Tibial artery (tissue), 4 donors: Measurements from ENCODE around the gene LCOR.

Source experiments
- DNase-seq, 2 donors: peaks; one replicate each; pipeline ENCODE4 v3.0.0-alpha.2; 2019
- H3K27ac ChIP-seq, 2 donors: fragments of 200-600 bp; sonication (generic) in 1 of 2; 1 replicate in 1 of 2; 2 replicates in 1 of 2; pipeline ENCODE4 v1.5.1; 2018 to 2019; ENCODE audit warnings: mild to moderate bottlenecking in 1 of 2
- H3K27me3 ChIP-seq, 2 donors: fragments of 200-600 bp; sonication (generic) in 1 of 2; one replicate each; pipeline versions ENCODE4 v1.5.1 to v1.6.0; 2016 to 2019
- H3K36me3 ChIP-seq, 3 donors: fragments of 200-600 bp; sonication (generic) in 2 of 3; one replicate each; pipeline ENCODE4 v1.5.1; 2016 to 2019; ENCODE audit warnings: mild to moderate bottlenecking in 2 of 3
- H3K4me1 ChIP-seq, 4 donors: fragments of 200-600 bp; sonication (generic) in 2 of 4; 1 replicate in 3 of 4; 2 replicates in 1 of 4; pipeline ENCODE4 v1.5.1; 2016 to 2019
- H3K4me3 ChIP-seq, 2 donors: fragments of 200-600 bp; sonication (generic) in 1 of 2; 1 replicate in 1 of 2; 2 replicates in 1 of 2; pipeline ENCODE4 v1.5.1; 2018 to 2019; ENCODE audit warnings: mild to moderate bottlenecking in 2 of 2
- H3K9me3 ChIP-seq, 3 donors: fragments of 200-600 bp; sonication (generic) in 1 of 3; one replicate each; pipeline ENCODE4 v1.5.1; 2016 to 2019
- CTCF ChIP-seq, 2 experiments: fragments of 200-600 bp in 1 of 2; fragments of 450-650 bp in 1 of 2; IDR thresholded peaks; one replicate each; pipeline ENCODE4 v1.5.1; 2017 to 2019; ENCODE audit warnings: antibody characterized with exemption in 2 of 2, mild to moderate bottlenecking in 1 of 2, moderate library complexity in 1 of 2
- intact Hi-C: fragments of 100-400 bp; cut with DNase I; formaldehyde crosslinking; loops from one replicate; pipeline ENCODE4 v1.15.0; 2023; ENCODE audit warnings: low total_unique reads

LCOR gene

GRCh38 chr10:96960872-96961271, 128.8 kb downstream of the LCOR start:
- no peak overlapping the region for H3K4me3 ChIP-seq
- no peak for DNase-seq
- intact Hi-C loops = no loop called here
- TF ChIP-seq CTCF (IDR thresholded peaks at IDR 0.05) = no peak
- H3K9me3 ChIP-seq = no peaks in the 10 kb centered on the region
- H3K27me3 ChIP-seq = no peaks in the 10 kb centered on the region
- no peak overlapping the region for H3K27ac ChIP-seq
- H3K4me1 ChIP-seq = peaks cover 0 to 4% (median 0%) of the 10 kb centered on the region in 4 donors
- peaks cover 0 to 13% (median 3%) of the 10 kb centered on the region in 3 donors for H3K36me3 ChIP-seq

- H3K36me3 ChIP-seq = no peaks in the 10 kb centered on the region
- no peaks in the 10 kb centered on the region for H3K9me3 ChIP-seq
- peaks cover 0 to 4% (median 0%) of the 10 kb centered on the region in 4 donors for H3K4me1 ChIP-seq
- H3K4me3 ChIP-seq = no peak overlapping the region
- no peaks in the 10 kb centered on the region for H3K27me3 ChIP-seq
- TF ChIP-seq CTCF (IDR thresholded peaks at IDR 0.05) = no peak
- intact Hi-C loops = no loop called here
- no peak for DNase-seq
- no peak overlapping the region for H3K27ac ChIP-seq
Measured at GRCh38 chr10:96964131-96964530, 132.0 kb downstream of the LCOR start.

GRCh38 chr10:96967847-96968246, 135.7 kb downstream of the LCOR start:
- no peaks in the 10 kb centered on the region for H3K9me3 ChIP-seq
- intact Hi-C loops = no loop called here
- DNase-seq = no peak
- no peaks in the 10 kb centered on the region for H3K4me1 ChIP-seq
- TF ChIP-seq CTCF (IDR thresholded peaks at IDR 0.05) = no peak
- H3K27me3 ChIP-seq = no peaks in the 10 kb centered on the region
- no peaks in the 10 kb centered on the region for H3K36me3 ChIP-seq
- H3K4me3 ChIP-seq = no peak overlapping the region
- no peak overlapping the region for H3K27ac ChIP-seq

- intact Hi-C loops = no loop called here
- no peak overlapping the region for H3K27ac ChIP-seq
Measured at GRCh38 chr10:96968682-96969423, 136.8 kb downstream of the LCOR start.

GRCh38 chr10:96971324-96971723, 139.2 kb downstream of the LCOR start:
- intact Hi-C loops = no loop called here
- no peak for TF ChIP-seq CTCF (IDR thresholded peaks at IDR 0.05)
- Histone ChIP-seq H3K27ac (no peak overlapping the region), H3K4me3 (no peak overlapping the region), H3K9me3 (no peaks in the 10 kb centered on the region), H3K27me3 (no peaks in the 10 kb centered on the region), H3K4me1 (no peaks in the 10 kb centered on the region), H3K36me3 (no peaks in the 10 kb centered on the region)
- no peak for DNase-seq

More at GRCh38 chr10:96968682-96969423, 136.8 kb downstream of the LCOR start:
- no peaks in the 10 kb centered on the region for H3K9me3 ChIP-seq
- H3K4me1 ChIP-seq = no peaks in the 10 kb centered on the region
- H3K27me3 ChIP-seq = no peaks in the 10 kb centered on the region
- no peaks in the 10 kb centered on the region for H3K36me3 ChIP-seq
- DNase-seq = no peak
- TF ChIP-seq CTCF (IDR thresholded peaks at IDR 0.05) = no peak
- no peak overlapping the region for H3K4me3 ChIP-seq
